Neutrophil (primary cell): Measurements from ENCODE around the gene EML5.

Experiments
- H3K27ac ChIP-seq: fragments of 200-600 bp; sonication (generic); 2 replicates; pipeline ENCODE4 v1.5.1; 2016; ENCODE audit warnings: mild to moderate bottlenecking, moderate library complexity
- H3K27me3 ChIP-seq: fragments of 200-600 bp; sonication (generic); 2 replicates; pipeline ENCODE4 v1.6.0; 2016; ENCODE audit warnings: mild to moderate bottlenecking
- H3K36me3 ChIP-seq: fragments of 200-600 bp; sonication (generic); 2 replicates; pipeline ENCODE4 v1.5.1; 2017
- H3K4me1 ChIP-seq, 2 experiments: fragments of 200-600 bp in 1 of 2; sonication (generic) in 1 of 2; 1 replicate in 1 of 2; 2 replicates in 1 of 2; pipeline versions ENCODE4 v1.5.1 to v1.6.1; 2013 to 2016; ENCODE audit warnings: low read depth in 1 of 2, low read length in 1 of 2, mild to moderate bottlenecking in 1 of 2, moderate library complexity in 1 of 2; ENCODE audit not compliant: control insufficient read depth in 1 of 2, insufficient read depth in 1 of 2
- H3K4me3 ChIP-seq, 2 experiments: fragments of 200-600 bp in 1 of 2; sonication (generic) in 1 of 2; 1 replicate in 1 of 2; 2 replicates in 1 of 2; pipeline ENCODE4 v1.5.1; 2013 to 2016; ENCODE audit warnings: low read depth in 1 of 2, low read length in 1 of 2, mild to moderate bottlenecking in 1 of 2, moderate library complexity in 1 of 2
- H3K9me3 ChIP-seq: fragments of 200-600 bp; sonication (generic); 2 replicates; pipeline ENCODE4 v1.5.1; 2016
- CTCF ChIP-seq: fragments of 200-600 bp; sonication (generic); IDR thresholded peaks from 2 replicates; pipeline ENCODE4 v1.5.1; 2016; ENCODE audit warnings: antibody characterized with exemption

Gene EML5

GRCh38 chr14:88592031-88592430, 200.7 kb downstream of the EML5 start:
- Histone ChIP-seq H3K36me3 (peaks cover 31% of the 10 kb centered on the region), H3K27me3 (no peaks in the 10 kb centered on the region), H3K9me3 (no peaks in the 10 kb centered on the region), H3K27ac (no peak overlapping the region), H3K4me3 (no peak overlapping the region), H3K4me1 (peaks cover 0 to 14% of the 10 kb centered on the region in 2 experiments)
- no peak for TF ChIP-seq CTCF

- H3K27ac ChIP-seq = no peak overlapping the region
- H3K4me3 ChIP-seq = no peak overlapping the region
- H3K27me3 ChIP-seq = no peaks in the 10 kb centered on the region
- peaks cover 0 to 3% of the 10 kb centered on the region in 2 experiments for H3K4me1 ChIP-seq
- no peaks in the 10 kb centered on the region for H3K9me3 ChIP-seq
- TF ChIP-seq CTCF = no peak
- H3K36me3 ChIP-seq = peaks cover 35% of the 10 kb centered on the region
These were observed 202.6 kb downstream of the EML5 start for GRCh38 chr14:88590173-88590572.

- no peak overlapping the region for H3K27ac ChIP-seq
- peaks cover 39% of the 10 kb centered on the region for H3K36me3 ChIP-seq
- H3K9me3 ChIP-seq = no peaks in the 10 kb centered on the region
- H3K4me3 ChIP-seq = no peak overlapping the region
- H3K27me3 ChIP-seq = no peaks in the 10 kb centered on the region
- no peak for TF ChIP-seq CTCF
- no peaks in the 10 kb centered on the region for H3K4me1 ChIP-seq
These were observed 204.7 kb downstream of the EML5 start for GRCh38 chr14:88588081-88588480.

GRCh38 chr14:88584451-88584850, 208.3 kb downstream of the EML5 start:
- H3K27me3 ChIP-seq = no peaks in the 10 kb centered on the region
- H3K27ac ChIP-seq = no peak overlapping the region
- peaks cover 39% of the 10 kb centered on the region for H3K36me3 ChIP-seq
- H3K9me3 ChIP-seq = no peaks in the 10 kb centered on the region
- no peak overlapping the region for H3K4me3 ChIP-seq
- H3K4me1 ChIP-seq = no peaks in the 10 kb centered on the region
- TF ChIP-seq CTCF = no peak

- Histone ChIP-seq H3K27ac (no peak overlapping the region), H3K4me3 (no peak overlapping the region), H3K27me3 (no peaks in the 10 kb centered on the region), H3K36me3 (peaks cover 94% of the 10 kb centered on the region), H3K9me3 (no peaks in the 10 kb centered on the region), H3K4me1 (no peaks in the 10 kb centered on the region)
- no peak for TF ChIP-seq CTCF
These were observed 216.5 kb downstream of the EML5 start for GRCh38 chr14:88576222-88576621.

- H3K9me3 ChIP-seq = peaks cover 5% of the 10 kb centered on the region
- no peaks in the 10 kb centered on the region for H3K27me3 ChIP-seq
- no peaks in the 10 kb centered on the region for H3K4me1 ChIP-seq
- TF ChIP-seq CTCF = no peak
- H3K27ac ChIP-seq = no peak overlapping the region
- no peak overlapping the region for H3K4me3 ChIP-seq
- peaks cover 83% of the 10 kb centered on the region for H3K36me3 ChIP-seq
These were observed 220.6 kb downstream of the EML5 start for GRCh38 chr14:88572117-88572516.
